GM21381 (cell line): Measurements from ENCODE around the gene THSD4.

Source experiments
- ATAC-seq: cut with Tn5 transposase; IDR thresholded peaks from one replicate; pipeline ENCODE4 v1.9.1; 2021; ENCODE audit warnings: mild to moderate bottlenecking, moderate library complexity; ENCODE audit not compliant: unreplicated experiment

THSD4 gene

GRCh38 chr15:71565006-71565405, 449.7 kb downstream of the THSD4 start:
- ATAC-seq, result no peak

GRCh38 chr15:71565631-71566160, 450.4 kb downstream of the THSD4 start:
- no peak for ATAC-seq

GRCh38 chr15:71566226-71566625, 451.0 kb downstream of the THSD4 start:
- ATAC-seq, result no peak

GRCh38 chr15:71567173-71567572, 451.9 kb downstream of the THSD4 start:
- ATAC-seq, result no peak

- ATAC-seq, result no peak
Measured at GRCh38 chr15:71568227-71568626, 453.0 kb downstream of the THSD4 start.

GRCh38 chr15:71570736-71571135, 455.5 kb downstream of the THSD4 start:
- no peak for ATAC-seq

- no peak for ATAC-seq
Measured at GRCh38 chr15:71571641-71572040, 456.4 kb downstream of the THSD4 start.

GRCh38 chr15:71572452-71573053, 457.3 kb downstream of the THSD4 start:
- ATAC-seq, result no peak

GRCh38 chr15:71573599-71573998, 458.3 kb downstream of the THSD4 start:
- ATAC-seq, result no peak

- no peak for ATAC-seq
Measured at GRCh38 chr15:71575474-71576045, 460.3 kb downstream of the THSD4 start.

- ATAC-seq, result no peak
Measured at GRCh38 chr15:71577071-71577470, 461.8 kb downstream of the THSD4 start.

GRCh38 chr15:71581398-71581930, 466.2 kb downstream of the THSD4 start:
- no peak for ATAC-seq

GRCh38 chr15:71585159-71585558, 469.9 kb downstream of the THSD4 start:
- no peak for ATAC-seq

- no peak for ATAC-seq
Measured at GRCh38 chr15:71586463-71586862, 471.2 kb downstream of the THSD4 start.

GRCh38 chr15:71588746-71589145, 473.5 kb downstream of the THSD4 start:
- ATAC-seq, result no peak

- no peak for ATAC-seq
Measured at GRCh38 chr15:71591057-71591456, 475.8 kb downstream of the THSD4 start.

GRCh38 chr15:71592203-71592602, 476.9 kb downstream of the THSD4 start:
- no peak for ATAC-seq

- ATAC-seq, result no peak
Measured at GRCh38 chr15:71595846-71596553, 480.7 kb downstream of the THSD4 start.

- no peak for ATAC-seq
Measured at GRCh38 chr15:71596672-71597071, 481.4 kb downstream of the THSD4 start.

GRCh38 chr15:71597126-71597525, 481.9 kb downstream of the THSD4 start:
- no peak for ATAC-seq

- ATAC-seq, result no peak
Measured at GRCh38 chr15:71597637-71598036, 482.4 kb downstream of the THSD4 start.

- ATAC-seq, result no peak
Measured at GRCh38 chr15:71598741-71599140, 483.5 kb downstream of the THSD4 start.
